SU-DHL-6 (cell line): Measurements from ENCODE around the gene ITPRIP.

Source experiments
- CTCF ChIP-seq: fragments of 200-600 bp; sonication (generic); IDR thresholded peaks from one replicate; pipeline ENCODE4 v1.5.1; 2017; ENCODE audit warnings: antibody characterized with exemption, mild to moderate bottlenecking, low read length, moderate library complexity; ENCODE audit not compliant: insufficient read depth, poor library complexity, severe bottlenecking
- EZH2phosphoT487 ChIP-seq: fragments of 200-600 bp; sonication (generic), shearing (Covaris generic); conservative IDR thresholded peaks from 2 replicates; pipeline ENCODE4 v1.6.1; 2018; ENCODE audit warnings: mild to moderate bottlenecking, antibody characterized with exemption, low read length, moderate library complexity, mixed read lengths

GRCh38 chr10:104307576-104308438, 30.5 kb downstream of the ITPRIP start:
- TF ChIP-seq CTCF (no peak), EZH2phosphoT487 (no peak)
